Activated T-cell treated with anti-CD3 and anti-CD28 coated beads for 24 hours (primary cell): ENCODE results near the gene C1orf167.
"Not testable (repeated sequence)": the region's sequence is repeated elsewhere in the genome, so short reads cannot be mapped to it uniquely, and the experiment has no call there.

Source experiments
- DNase-seq: peaks from one replicate; pipeline ENCODE4 v3.0.0-alpha.2; 2020; ENCODE audit warnings: low read depth

Gene C1orf167

DNA sequence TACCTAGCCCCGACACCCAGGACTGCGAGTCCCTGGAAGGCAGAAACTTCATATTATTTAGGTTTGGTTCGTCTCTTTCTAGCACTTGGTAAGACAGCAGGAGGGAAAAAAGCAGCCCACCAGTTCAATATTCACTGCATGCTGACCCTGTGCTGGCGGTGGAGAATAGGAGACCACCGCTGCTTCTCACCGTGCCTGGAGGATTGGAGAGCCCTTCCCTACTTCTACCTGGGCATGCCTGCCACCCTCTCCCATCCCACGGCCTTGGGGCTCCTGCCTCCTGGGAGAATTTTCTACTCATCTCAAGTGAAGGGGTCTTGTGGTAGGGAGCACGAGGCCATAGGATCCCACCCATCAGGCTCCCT is 38.4 kb downstream of the C1orf167 start:
- no peak for DNase-seq

DNA sequence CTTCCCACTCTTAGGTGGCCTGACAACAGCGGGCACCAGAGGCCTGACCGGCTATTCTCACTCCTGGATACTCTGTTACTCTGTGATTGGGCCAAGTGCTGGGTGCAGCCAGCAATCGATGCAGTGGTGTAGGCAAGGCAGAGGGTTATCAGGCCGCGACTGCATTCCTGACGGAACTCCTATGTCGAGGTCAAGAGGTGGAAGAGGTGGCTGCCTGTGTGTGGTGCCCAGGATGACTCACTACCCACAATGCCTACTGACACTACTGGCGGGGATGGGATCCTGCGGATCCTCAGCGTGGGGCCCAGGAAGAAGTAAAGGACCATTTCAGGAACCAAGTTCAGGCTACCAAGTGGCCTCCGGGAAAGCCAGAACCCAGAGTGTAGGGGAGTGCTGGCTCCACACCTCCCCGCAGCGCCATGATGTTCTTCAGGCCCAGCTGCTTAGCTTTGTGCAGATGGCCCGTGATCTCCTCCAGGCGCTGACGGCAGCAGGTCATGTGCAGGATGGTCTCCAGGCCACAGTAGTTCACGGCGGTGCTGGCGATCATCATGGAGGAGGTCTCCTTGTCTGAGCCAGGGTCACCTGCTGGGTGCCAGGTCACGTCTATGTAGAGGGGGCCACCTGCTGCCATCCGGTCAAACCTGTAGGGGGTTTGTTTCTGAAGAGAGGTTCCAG is 38.9 kb downstream of the C1orf167 start:
- DNase-seq = no peak

DNA sequence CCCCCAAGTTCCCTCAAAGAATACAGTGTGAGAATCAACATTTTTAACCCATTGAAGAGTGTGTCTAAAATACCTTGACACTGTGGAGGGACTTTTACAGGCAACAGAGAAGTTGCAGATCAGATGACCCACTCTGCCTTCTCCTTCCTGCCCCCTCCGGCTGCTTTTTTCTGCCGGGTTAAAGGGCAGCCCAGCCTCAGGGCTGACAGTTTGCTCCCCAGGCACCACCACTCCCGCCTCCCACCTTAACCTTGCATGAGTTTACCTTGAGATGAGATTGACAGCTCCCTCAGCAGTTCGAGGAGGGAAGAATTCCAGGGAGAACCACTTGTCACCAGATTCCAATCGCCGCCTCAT is 40.6 kb downstream of the C1orf167 start:
- no peak for DNase-seq

DNA sequence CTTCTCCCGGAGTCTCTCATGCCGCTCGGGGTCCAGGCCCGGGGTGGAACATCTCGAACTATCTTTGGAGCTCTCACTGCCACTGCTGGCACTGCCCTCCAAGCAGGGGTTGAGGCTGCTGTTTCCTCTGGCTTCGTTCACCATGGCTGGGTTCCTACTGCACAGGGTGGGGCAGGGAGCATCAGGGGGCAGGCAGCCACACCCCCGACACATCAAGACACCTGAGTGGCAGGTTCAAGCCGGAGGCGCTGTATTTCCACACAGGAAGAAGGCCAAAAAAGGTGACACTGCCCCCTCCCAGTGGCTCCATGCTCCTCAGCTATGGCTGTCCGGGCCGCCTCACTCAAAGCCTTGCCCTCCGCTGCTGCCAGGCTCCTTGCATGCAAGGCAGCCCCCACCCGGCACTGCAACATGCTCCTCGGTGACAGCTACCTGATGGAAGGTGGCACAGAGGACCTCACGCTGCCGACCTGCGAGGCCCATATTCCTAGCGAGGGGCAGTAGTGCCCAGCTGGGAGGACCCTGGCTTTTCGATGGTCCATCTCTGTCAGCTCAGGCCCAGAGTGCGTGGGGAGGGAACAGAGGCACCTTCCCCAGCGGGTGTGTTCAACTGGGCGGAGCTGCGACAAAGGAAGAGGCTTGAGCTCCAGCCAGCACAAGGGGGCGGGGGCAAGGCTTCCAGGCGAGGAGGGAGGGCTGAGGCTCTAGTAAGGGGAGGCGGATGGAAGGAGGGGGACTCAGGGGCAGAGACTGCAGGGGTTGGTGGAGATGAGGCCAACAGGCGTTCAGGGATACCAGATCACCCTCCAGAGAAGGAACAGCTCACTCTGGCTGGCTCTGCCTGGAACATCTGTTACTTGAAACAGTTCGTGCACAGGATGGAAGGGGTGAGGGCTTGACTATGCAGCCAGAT is 41.2 kb downstream of the C1orf167 start:
- DNase-seq = peak; percentile 59

DNA sequence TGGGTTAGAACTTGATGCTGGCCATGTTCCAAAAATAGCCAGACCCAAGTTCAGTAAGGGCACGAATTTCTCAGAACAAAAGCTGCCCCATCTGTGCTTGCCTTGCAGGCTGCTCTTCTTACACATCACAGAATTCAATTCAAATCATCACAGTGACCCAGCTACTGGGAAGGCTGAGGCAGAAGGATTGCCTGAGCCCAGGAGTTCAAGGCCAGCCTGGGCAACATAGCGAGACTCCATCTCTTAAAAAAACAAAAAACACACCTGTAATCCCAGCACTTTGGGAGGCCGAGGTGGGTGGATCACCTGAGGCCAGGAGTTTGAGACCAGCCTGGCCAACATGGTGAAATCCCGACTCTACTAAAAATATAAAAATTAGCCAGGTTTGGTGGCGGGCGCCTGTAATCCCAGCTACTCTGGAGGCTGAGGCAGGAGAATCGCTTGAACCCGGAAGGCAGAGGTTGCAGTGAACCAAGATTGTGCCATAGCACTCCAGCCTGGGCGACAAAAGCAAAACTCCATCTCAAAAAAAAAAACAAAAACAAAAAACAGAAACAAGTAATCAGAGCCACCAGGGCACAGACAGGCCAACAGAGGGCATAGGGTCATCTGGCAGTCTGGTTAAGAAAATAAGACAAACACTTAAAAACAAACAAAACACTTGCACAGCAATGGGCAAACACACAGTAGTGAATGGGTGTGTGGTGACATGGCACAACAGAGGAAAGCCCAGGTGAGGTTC is 42.1 kb downstream of the C1orf167 start:
- DNase-seq = not testable (repeated sequence)

DNA sequence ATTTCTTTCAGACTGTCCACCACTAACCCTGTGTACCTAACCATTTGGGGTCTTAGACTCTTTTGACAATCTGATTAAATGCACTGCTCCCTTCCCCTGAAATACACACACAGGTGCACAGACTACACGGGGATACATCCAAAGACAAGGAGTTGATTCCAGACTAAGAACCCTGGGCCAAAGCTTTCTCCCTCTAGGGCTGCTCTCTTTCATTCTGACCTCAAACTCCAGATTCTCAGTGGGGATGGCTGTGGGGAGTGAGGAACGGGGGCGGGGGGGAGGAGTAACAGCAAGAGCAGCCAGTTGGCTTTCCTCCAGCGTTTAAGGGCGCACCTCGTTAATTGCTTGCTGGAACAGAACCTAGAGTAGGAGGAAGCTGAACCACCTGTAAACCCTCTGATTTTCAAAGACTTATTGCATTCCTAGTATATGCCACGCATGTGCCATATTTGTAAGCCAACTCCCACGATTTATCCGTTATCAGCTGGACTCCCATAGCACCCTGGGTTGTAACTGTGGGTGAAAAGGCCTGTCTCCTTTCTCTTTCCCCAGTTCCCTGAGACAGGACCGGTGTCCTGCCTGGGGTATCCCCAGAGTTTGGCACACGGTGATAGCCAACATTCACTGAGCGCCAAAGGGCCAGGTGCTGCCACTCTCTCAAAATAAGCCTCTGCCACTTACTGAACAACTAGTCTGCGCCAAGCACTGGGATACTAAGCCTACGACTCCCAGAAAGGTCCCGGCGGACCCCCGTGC is 42.9 kb downstream of the C1orf167 start:
- no peak for DNase-seq

DNA sequence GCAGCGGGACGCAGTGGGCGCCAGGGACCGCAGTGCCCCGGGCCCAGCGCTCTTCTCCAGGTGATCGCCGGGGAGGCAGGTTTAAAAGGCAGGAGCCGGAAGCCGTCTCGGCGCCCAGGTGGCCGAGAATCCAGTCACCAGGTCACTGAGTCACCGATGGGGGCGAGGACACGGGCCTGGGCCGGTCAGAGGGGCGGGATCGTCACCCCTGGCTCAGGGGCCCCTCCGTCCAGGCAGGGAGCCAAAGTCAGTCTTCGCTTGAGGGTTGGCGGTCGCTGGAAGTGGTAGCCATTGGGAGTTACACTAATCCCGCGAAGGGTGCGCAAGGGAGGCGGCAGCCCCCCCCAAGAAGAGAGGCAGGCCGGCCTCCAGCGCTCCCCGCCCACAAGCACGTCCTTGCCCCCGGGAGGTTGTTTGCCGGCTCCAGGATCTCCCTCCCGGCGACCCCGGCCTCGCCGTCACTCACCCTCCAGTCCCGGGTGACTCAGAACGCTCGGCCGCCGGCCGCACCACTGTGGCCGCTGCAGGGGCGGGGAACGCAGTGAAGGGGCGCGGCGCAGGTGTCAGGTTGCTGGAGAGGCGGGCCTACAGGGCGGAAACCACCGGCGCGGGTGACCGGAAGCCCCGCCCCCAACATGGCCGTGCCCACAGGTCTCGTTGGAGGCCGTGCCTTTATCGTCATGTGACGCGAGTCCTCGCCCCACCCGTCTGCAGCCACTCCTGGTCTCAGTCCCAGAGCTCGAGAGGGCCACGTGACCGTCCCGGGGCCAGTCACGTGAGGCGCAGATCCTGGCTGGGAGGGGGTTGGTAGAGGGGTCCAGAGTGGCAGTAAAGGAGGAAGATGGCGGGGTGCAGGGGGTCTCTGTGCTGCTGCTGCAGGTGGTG is 43.7 kb downstream of the C1orf167 start, which contains the start of the genes CLCN6 and MTHFR:
TSS of gene CLCN6 (plus strand) at position 770 of the 885 bp plus-strand sequence. CDS start at position 842, 72 bp downstream.
TSS of gene MTHFR (minus strand) at position 543 of the 885 bp plus-strand sequence. CDS start 2,848 bp downstream, outside the sequence.
- DNase-seq = peak; percentile 98

DNA sequence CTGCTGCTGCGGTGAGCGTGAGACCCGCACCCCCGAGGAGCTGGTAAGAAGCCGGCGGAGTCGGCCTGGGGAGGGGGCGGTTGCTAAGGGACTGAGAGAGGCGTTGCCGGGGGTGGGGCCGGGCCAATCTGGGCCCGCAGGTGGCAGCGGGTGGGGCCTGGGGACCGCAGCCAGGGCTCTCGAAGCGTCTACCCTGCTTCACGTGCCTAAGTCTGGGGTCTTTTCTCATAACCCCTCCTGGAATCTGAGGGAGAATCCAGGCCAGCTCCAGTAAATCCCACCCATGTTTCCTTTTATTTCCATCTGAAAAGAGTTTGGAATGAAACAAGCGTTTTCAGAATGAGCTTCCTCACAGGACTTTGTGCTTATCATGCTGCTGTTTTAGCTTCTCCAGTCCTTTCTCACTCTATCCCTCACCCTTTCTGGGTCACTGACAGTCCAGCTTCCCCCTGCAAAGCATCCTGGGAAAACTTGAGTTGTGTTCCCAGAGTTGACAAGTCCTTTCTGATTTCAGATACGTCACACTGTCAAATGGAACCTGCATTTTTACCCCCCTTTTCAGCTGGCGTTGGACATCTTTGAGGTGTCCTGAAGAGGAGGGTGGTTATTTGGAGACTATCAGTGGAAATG is 44.4 kb downstream of the C1orf167 start:
- DNase-seq = no peak

DNA sequence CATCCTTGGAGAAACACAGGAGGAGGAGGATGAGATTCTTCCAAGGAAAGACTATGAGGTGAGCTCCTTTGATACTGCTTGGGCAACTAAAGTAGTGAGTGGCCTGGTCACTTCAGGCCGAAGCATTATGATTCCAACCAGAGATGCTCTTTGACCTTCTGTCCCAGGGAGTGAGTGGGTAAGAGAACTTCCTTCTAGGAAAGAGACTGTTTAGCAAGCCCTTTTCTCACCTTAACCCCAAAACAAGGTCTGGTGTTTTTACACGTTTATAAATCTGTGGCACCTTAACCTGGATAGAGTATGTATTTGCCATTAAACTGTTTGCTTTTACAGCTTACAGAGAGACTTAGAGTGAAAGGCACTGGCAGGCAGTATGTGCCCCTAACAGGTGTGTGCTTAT is 45.1 kb downstream of the C1orf167 start:
- DNase-seq = no peak

DNA sequence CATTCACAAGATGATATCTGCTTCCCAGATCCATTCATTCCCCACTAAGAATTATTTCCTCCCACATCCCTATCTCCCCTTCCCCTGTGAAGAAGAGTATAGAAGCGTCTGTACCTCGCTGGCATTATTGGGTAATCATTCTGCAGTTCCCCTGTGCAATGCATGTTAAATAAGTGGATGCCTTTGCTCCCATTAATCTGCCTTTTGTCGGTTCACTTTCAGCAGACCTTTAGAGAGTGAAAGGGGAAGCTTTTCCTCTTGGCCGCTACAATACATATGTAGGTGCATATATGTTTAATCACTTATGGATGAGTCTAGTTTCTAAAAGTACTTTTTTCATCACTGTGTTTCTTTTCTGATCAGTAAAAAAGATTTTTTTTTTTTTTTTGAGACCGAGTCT is 51.0 kb downstream of the C1orf167 start:
- DNase-seq = no peak

DNA sequence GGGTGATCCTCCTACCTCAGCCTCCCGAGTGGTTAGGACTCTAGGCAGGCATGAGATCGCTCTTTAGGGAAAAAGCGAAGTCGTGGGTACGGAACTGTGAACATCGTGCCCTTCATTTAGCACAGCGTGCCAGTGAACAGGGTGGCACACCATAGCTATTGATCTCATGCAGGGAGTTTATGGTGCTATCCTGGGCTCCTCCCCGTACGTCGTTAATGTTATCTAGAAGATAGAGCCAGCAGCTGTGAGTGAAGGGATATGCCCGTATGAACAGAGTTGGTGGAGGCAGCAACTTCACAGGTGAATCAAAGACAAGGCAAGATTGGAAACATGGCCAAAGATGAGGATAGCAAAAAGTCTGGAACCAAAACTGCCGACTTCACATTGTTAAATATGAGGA is 55.2 kb downstream of the C1orf167 start:
- no peak for DNase-seq

DNA sequence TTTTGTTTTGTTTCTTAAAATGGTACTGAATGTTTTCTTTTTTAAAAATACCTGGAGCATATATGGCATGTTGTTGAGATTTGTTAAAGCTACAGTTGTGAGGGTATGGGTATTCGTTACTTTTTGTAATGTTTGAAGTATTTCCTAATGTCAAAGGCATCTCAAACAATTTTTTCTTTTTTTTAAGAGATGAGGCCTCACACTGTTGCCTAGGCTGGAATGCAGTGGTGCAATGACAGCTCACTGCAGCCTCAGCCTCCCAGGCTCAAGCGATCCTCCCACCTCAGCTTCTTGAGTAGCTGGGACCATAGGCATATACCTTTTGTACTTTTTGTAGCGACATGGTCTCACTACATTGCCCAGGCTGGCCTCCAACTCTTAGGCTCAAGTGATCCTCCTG is 60.1 kb downstream of the C1orf167 start:
- DNase-seq = no peak

DNA sequence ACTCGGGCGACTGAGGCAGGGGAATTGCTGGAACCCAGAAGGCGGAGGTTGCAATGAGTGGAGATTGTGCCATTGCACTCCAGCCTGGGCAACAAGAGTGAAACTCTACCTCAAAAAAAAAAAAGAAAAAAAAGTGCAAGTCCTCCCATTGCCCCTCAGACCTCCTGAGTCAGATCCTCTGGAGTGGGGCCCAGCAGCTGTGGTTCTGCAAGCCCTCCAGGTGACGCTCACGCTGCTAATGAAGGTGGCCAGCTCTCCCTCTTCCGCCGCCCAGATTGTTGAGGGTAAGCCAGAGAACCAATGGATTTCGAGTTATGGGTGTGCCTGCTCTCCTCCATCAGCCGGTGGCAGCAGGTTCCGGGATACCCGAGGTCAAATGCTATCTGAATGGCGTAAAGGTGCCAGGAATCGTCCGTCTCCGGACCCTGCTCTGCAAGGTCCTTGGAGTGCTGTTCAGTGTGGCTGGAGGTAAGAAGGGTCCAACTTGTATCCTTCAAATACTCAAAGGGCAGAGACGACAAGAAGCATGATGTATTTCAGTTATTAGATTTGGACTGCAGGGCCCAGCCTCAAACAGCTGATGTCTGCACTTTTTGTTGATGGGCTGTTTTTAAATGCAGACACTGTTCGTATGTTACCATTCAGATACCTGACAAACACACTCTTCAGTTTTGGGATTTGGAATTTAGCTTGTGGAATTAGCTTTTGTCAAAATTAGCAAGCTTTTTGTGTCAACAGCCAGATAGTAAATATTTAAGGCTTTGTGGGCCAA is 61.6 kb downstream of the C1orf167 start:
- DNase-seq = no peak

DNA sequence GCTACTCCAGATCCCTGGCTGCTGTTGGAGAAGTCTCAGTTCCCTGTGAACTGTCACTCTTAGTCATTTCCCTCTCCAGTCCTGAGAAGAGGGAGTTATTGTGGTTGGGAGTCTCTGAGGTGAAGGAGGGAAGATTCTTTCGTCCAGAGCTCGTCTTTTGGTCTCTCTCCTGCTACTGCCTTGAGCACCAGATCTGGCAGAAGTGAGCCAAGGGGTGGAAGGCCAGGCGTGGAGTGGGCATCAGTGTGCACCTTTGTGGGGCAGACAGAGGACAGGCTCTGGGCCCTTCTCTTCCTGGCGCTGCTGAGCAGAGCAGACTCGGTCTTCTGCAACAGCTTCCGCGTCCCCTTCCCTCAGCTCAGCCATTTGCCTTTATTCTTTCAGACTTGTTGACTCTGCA is 63.1 kb downstream of the C1orf167 start:
- no peak for DNase-seq

DNA sequence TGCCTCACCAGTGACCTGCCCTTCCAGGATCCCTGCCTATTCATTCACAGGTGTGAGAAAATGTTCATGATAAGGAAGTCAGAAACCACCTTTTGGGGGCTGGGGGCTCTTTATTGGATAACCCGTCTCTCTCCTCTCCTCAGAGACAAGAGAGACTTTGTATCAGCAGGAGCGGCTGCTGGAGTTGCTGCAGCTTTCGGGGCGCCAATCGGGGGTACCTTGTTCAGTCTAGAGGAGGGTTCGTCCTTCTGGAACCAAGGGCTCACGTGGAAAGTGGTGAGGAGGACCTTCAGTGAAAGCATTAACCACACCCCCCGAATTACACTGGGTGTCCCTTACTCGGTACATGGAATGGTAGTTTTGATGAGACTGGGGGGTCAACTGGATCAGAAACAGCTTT is 65.0 kb downstream of the C1orf167 start:
- DNase-seq = no peak

DNA sequence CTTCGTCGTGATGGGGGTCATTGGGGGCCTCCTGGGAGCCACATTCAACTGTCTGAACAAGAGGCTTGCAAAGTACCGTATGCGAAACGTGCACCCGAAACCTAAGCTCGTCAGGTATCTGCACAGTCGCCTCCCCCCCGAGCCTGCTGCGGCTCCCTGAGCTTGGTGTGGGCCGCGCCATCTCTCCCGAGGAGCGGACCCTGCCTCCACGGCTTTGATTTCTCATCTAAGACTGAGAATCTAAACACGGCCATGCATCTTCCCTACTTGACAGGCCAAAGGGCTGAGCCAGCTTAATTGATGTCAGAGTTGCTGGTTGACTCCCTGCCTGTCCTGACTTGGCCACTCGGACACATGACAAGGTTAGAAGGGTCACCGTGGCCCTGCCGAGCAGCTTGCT is 66.5 kb downstream of the C1orf167 start:
- DNase-seq = no peak

DNA sequence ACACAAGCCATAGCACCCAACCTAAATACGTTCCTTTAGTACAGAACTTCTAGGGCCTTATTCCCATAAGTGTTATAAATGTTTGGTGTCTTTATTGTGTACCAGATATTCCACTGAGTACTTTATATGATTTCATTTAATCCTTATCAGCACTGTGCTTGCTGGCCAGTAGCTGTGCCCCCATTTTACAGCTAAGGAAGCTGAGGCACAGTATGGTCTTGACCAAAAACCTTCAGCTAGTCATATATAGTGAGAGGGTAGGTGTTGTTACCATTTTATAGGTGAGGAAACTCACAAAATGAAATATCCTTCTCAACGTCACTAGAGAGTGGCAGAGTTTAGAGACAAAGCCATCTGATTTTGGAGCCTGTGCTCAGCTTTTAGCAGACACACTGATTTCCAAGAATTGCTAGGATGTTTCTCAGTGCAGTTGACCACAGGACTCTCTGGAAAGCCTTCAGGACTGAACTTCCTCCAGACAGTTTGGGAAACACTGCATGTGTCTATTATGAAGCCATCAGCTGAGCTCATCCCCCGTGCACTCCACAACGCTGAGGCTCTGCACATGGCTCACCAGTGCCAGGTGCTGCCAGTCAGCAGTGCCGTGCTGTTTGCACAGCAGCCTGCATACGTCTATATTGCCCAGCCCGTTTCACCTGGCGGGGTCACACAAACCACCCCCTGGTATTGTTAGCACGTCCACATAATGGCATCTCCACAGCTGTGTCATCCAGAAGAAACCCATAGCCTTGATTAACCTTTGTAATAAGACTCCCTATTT is 70.1 kb downstream of the C1orf167 start:
- no peak for DNase-seq

DNA sequence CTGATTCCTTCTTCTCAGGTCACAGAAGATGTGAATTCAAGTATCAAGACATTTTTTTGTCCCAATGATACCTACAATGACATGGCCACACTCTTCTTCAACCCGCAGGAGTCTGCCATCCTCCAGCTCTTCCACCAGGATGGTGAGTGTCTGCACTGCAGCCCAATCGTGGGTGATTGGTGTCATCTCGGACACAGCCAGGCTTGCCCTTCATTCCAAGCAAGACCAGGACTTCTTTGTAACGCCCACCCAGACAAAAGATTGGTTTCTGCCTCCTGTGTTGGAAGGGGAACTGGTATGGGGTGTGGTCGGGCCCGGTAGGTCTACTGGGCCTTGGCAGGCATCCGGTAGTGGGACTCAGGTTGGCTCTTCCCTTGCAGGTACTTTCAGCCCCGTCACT is 71.5 kb downstream of the C1orf167 start:
- no peak for DNase-seq

DNA sequence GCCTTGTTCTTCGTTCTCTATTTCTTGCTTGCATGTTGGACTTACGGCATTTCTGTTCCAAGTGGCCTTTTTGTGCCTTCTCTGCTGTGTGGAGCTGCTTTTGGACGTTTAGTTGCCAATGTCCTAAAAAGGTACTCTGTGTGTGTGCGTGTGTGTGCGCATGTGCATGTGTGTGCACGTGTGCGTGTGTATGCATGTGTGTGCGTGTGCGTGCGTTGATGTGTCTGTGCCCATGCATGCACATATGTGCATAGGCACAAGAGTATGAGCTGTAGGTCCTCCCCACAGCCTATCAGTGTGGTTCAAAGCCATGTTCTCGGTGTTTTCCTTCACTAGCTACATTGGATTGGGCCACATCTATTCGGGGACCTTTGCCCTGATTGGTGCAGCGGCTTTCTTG is 71.9 kb downstream of the C1orf167 start:
- DNase-seq = no peak
